IPS-NIHi7 (cell line): ENCODE data around the gene FLYWCH2.

Experiments
- DNase-seq: peaks from one replicate; pipeline ENCODE4 v3.0.0; 2012; ENCODE audit warnings: mixed read lengths; ENCODE audit errors: extremely low spot score

The FLYWCH2 gene

DNA sequence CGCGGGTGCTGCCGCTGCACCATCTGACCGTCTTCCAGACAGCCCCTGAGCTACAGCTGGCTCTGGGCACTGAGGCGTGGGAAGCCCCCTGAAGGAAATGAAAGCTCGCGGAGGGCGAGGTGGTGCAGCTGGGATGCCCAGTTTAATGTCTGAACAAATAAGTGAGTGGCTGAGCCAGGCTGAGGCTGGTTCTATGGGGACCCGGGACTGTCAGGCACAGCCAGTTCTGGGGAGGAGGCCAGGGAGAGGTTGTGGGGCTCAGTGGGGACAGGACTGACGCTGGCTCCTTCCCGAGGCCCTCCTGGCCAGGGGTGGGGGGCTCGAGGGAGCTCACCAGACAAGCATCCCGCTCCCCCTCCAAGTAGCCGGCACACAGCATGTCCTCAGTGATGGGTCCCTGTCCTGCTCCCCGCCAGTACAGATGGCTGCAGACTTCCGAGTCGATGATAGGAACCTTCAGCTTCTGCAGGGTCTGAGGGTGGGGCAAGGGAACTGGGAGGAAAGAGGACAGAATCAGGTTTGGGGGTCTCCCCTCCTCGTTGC is 29.4 kb upstream of the FLYWCH2 start:
- DNase-seq: no peak

DNA sequence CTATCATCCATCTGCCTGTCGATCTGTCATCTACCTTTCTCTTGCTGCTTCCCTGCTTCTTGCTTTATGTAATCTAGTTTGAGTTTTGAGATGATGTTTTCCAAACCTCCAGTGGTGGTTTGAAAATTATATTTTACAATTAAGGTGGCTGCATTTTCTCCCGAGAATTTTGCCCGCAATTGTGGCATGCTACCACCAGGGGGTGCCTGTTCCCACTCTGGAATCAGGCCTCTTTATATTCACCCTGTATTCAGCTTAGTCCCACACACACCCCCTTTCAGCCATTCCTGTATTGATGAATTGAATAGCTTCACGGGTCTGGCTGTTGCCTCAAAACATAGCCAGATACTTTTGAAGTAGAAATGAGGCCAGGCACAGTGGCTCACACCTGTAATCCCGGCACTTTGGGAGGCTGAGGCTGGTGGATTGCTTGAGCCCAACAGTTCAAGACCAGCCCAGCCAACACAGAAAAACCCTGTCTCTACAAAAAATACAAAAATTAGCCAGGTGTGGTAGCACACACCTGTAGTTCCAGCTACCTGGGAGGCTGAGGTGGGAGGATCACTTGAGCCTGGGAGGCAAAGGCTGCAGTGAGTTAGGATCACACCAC is 28.2 kb upstream of the FLYWCH2 start:
- DNase-seq: peak; percentile 61

DNA sequence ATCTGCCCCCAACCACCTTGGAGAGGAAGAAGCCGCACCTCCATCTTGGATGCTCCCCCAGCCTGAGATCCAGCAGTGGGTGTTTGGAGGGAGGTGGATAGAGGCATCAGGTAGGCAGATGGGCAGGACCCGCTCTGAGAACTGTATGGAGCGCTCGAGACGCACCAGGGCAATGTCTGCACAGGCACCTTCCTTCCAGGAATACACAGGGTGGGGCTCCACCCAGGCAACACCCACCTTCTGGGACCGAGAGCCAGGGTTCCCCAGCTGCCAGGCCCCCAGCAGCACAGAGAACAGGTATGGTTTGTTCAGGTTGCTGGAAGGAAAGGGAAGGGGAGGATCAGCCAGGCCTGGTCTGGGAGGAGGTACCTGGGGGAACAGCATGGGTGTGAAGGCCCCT is 27.5 kb upstream of the FLYWCH2 start:
- DNase-seq: no peak

DNA sequence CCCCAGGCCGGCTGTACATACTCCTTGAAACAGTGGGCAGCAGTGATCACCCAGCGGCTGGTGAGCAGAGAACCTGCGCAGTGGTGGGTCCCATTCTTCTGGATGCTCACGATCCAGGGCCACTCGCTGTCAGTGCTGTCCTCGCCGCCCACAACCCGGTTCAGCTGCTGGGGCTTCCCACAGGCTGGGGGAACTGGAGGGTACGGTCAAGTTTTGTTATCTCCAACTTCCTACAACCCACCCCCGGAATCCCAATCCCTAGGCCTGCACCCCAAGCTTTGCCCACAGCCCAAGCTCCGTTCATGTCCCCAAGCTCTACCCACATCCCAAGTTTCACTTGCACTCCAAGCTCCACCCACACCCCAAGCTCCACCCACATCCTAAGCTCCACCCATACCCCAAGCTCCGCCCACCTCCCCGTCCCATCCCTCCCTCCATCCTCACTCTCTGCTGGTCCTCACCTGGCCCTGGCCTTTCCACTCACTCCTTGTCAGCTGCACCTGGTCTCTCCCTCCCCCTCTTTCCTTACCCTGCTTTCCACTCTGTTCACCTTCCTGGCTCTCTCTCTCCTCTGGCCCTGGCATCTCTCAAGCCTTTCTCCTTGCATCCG is 26.8 kb upstream of the FLYWCH2 start:
- peak; percentile 71 for DNase-seq

DNA sequence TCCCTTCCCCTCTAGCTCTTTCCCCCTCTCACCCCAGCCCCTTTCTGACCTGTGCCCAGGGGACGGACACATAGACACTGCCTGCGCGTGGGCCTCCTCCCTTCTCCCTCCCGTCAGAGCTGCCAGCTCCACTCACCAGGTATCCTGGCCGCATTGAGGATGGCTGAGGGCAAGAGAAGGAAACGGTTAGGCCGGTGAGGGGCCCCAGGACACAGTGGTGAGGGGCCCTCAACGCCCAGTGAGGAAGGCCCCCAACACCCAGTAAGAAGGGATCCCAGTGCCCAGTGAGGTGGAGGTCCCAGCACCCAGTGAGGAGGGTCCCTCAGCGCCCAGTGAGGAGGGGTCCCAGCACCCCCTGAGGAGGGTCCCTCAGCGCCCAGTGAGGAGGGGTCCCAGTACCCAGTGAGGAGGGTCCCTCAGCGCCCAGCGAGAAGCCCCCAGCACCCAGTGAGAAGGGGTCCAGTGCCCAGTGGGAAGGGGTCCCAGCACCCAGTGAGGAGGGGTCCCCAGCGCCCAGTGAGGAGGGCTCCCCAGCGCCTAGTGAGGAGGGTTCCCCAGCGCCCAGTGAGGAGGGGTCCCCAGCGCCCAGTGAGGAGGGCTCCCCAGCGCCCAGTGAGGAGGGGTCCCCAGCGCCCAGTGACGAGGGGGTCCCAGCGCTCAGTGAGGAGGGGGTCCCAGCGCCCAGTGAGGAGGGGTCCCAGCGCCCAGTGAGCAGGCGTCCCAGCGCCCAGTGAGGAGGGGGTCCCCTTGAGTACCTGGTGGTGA is 26.1 kb upstream of the FLYWCH2 start:
- no peak for DNase-seq

DNA sequence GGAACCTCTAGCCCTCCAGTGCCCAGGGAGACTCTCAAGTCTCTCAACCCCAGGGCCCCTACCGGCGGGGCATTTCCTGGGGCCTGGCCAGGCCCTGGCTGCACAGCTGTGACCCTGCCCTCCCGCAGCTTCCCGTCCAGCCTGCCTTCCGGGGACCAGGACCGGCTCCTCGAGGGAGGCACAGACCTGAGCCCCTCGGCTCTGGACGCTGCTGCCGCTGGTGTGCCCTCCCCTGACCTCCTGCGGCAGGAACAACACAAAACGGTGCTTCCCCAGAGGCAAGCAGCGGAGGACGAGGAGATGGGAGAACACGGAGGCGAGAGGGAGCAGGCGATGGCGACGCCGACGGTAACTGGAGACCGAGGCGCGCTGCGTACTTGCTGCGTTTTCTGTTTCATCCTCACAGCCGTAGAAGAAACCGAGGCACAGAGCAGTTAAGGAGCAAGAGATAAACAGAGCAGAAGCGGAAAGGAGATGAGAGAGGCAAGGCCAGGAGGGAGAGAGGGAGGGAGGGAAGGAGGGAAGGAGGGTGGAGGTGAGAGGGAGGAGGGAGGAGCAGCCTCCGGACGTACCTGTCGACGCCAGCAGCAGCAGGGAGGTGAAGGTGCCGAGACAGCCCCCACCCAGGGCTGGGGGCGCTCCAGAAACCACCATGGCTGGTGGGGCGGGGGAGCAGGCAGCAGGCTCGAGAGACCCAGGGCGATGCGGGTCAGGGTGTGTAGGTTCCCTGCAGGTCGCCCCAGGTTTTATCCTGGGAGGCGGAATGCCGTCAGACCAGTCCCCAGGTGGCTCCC is 25.4 kb upstream of the FLYWCH2 start, which contains the start of gene PRSS22:
TSS of gene PRSS22 (minus strand) at position 720 of the 794 bp plus-strand sequence. CDS start at position 654, 66 bp downstream.
- DNase-seq: no peak

DNA sequence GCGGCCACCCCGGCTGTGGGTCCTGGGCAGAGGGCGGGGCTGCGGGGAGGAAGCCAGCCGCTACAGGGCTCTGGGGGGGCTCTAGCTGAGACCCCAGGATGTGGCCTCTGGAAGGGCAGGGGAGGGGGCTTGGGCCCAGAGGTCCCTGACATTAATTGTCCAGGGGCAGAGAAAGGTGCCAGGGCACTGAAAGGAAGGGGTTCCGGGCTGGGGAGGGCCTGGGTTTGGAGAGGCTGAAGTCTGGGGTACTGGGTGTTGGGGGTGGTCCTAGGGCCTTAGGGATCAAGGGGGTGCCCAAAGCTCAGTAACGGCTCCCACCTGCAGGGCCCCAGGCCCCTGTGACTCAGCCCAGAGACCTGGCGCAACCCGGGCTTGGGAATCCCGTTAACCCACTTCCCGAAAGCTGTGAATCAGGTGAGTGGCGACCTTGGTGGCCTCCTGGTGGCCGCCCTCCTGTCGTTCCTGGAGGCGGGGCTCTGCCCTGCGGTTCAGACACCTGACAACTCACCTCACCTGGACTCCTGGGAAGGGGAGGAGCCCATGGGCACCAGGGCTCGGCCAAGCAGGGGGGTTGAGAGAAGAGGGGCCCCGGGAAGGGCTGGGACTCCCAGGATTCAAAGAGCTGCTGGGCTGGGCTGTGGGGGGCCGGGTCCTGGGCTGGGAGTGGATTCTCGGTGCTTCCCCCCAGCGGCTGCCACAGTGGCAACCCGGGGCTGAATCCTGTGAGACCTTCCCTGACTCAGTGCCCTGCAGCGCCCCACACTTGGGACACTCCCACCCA is 24.6 kb upstream of the FLYWCH2 start:
- DNase-seq: peak; percentile 52

DNA sequence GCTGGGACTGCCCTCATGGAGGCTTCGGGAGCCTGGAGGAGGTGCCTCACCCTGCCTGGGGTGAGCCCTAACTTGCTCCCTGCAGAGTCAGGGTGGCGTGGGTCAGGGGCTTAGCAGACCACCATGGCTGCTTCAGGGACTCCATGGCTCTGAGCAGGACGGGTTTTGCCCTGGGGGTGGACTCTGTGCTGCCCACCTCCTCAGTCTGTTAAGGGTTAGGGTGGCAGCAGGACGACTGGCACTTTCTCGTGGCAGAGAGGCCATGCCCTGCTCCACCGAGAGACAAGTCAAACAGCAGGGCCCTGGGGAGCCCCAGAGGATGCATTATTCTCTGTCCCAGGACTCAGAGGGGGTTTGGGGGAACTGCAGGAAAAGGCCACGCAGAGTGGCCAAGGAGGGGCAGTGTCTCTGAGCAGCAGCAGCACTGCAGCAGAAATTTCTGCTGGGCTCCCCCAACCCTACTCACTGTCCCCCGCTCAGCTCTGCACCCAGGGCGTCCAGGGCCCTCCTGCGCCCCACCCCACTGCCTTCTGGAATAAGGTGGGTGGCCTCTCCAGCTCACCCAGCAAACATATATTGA is 23.2 kb upstream of the FLYWCH2 start:
- no peak for DNase-seq

DNA sequence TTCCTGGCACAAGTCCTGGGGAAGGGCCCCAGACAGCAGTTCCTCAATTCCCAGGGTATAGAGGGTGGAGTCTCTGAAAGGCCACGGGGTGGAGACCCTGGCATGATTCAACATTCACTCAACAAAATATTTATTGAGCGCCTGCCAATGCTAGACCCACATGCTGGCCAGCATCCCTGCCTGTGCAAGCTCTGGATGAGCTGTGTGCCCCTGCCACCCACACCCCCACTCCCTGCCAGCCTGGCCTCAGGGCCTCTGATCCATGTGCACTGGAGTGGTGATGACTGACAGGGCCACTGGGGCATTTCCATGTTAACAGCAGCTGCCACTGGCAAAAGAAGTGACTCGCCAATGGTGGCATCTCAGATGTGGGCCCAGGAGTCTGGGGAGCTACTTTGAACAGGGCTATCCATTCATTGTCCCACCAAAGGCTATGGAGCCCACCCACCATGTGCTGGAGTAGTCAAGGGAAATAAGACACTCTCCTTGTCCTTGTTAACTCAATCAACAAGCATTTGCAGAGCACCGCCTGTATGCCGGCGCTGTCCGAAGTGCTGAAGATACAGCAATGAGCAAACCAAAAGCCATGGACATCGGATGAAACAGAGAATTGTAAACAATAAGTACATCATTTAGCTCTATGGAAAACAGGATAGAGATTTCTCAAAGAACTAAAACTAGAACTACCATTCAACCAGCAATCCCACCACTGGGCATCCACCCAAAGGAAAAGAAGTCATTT is 22.0 kb upstream of the FLYWCH2 start:
- DNase-seq: no peak

DNA sequence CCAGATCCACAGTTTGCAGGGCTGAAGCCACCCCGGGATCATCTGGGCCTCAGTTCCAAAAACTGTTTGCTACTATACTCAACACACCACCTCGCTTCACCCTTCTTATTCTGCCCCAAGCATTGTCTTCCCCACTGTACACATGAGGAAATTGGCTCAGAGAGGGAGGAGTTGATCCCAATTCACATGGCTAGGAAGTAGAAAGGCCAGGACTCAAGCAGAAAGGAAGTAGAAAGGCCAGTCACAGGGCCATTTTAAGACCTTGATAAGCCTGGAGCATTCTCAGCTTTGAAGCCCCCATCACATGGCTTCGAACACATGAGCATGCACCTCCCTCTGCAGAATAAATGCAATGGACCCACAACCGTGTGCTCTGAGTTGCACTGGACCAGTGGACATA is 17.4 kb upstream of the FLYWCH2 start:
- no peak for DNase-seq

DNA sequence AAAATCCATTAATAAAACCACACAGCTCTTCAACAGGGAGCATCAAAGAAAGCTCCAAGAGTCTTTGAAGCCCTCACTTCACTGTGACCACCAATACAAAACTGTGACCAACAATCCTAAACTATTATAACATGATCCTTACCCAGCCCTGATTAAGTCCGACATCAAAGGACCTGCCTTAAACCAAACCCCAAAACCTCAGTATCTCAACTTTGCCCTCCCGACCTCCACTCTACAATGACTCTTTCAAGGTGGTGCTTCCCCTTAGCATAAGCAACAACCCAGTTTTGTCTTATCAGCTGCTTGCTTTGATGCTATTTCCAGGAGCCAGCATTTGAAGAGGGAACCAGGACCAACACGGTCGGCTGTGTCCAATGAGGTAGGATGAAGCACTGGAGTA is 16.6 kb upstream of the FLYWCH2 start:
- DNase-seq: no peak

DNA sequence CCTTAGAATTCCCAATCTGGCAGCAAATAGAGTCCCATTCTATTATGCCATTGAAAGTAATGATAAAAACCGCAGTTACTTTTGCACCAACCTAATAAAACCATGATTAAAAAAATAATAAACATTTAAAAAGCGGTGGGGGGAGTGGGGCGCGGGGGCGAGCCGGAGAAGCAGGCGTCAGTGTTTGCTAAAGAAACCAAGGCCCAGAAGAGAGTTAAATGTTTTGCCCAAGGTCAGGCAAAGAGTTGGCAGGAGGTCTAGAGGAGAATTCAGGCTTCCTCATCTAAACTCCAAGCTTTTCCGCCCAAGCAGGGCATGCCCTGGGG is 15.4 kb upstream of the FLYWCH2 start:
- no peak for DNase-seq

DNA sequence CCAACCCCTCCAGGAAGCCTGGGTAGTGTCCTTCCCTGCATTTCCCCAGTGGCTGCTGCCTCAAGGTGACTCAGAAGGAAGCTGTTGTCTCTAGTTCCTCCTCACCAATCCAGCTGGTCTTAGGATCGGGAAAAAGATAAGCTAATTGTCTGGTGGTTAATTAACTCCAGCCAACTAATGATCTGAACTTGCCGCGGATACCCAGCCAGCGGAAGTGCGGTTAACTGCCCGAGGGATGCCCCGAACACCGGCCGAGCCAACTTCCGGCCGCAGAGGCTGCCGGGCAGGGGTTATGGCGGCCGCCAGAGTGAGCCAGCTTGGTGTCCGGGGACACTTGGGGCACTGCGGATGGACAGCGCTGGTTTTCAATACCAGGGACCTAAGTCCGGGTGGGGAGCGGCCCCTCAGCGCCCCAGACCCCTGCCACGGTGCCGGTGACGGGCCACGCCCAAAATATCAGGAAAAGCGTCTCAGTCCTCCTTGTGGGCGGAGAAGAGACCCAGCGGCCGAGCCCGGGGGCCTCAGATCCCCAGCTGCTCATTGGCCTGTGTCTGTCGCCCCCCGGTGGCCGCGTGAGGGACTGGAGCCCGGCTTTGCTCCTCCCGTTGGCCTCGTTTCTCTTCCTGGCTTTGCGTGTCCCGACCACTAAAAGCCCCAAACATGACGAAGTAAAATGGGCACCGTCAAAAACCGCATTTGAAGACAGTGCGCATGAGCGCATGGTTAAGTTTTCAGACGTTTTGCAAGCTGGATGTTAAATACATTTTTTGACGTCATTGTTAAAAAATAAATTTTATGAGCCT is 14.8 kb upstream of the FLYWCH2 start:
- DNase-seq: peak; percentile 98

DNA sequence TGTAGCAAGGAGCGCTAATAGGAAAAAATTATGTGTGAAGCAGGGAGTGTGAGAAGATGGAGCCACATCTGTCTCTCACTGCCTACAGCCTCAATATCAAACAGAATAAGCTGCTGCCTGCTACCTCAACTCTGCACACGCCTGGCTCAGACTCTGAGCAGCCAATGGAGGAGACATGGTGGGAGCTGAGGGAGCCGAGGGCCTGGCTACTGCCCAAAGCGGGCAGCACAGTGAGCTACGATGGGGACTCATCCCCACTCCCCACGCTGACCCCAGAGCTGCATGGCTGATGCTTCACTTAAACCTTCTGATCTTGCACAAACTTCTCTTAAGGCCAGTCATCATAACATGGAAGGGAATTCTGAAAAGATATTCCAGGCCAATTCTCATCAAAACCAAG is 11.1 kb upstream of the FLYWCH2 start:
- no peak for DNase-seq

DNA sequence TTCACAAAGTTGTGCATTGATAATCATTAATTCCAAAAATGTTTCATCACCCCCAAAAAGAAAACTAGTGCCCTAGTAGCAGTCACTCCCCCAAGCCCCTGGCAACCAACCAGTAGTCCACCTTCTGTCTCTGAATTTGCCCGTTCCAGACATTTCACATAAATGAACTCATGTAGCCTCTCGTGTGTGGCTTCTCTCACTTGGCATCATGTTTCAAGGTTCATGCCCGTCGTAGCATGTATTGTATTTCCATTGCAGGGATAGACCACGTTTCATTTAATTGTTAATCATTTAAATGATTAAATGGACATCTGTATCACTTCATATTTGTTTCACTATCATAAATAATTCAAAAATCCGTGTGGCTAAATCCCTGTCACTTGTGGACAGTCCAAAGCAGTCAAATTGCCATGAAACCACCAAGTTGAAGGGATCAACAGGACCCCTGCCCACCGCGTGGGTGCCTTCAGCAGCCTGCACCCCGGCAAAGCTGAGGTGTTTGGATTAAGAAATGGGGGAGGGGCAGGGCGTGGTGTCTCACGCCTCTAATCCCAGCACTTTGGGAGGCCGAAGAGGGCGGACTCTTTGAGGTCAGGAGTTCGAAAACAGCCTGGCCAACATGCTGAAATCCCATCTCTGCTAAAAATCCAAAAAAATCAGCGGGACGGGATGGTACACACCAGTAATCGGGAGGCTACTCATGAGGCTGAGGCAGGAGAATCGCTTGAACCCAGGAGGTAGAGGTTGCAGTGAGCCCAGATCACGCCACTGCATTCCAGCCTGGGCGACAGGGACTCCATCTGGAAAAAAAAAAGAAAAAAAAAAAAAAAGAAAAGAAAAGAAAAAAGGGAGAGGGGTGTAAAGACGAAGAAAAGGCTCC is 8.7 kb upstream of the FLYWCH2 start:
- no peak for DNase-seq

DNA sequence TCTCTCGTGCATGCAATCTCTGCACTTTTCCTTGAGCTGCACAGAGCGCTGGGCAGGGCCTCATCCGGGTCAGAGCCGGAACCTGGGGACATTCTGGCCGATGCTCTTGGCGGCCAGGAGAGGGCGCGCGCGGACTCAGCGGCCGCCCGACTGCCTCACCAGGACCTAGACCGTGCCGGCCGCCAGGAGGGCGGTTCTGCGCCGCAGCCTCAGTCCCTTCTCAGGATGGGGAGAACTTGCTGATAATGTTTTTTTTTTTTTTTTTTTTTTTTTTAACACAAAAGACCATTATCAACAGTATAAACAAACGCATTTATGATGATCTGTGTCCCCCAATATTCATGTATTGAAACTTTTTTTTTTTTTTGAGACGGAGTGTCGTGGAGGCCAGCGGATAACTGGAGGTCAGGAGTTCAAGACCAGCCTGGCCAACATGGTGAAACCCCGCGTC is 8.1 kb upstream of the FLYWCH2 start:
- DNase-seq: peak; percentile 81

DNA sequence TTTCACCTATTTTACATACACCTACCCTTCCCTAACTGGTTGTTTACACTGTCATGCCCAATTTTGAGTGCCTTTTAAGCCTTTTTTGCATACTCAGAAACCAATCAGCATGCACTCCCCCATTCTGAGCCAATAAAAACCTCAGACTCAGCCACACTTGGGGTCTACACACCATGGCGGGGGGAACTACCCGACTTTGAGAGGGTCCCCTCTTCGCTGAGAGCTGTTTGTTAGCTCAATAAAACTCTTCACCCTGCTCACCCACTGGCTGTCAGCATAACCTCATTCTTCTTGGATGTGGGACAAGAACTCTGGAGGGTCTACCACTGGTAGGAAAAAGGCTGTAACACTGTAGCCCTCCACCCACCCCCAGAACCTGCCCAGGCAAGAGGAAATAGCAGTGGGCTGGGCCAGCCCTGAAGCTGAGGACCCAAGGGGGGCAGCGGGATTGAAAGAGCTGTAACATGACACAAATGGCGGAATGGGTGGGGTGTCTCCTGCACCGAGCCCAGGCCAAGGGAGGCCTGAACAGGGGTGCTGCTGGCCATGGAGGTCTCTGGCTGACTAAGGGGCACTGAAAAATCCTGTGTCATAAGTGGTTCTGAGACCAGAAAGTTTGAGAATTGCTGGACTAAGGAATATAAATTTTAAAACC is 3.0 kb upstream of the FLYWCH2 start:
- DNase-seq: no peak
